ENCODE results near the gene PLOD2. TPM values are rescaled to one million over a fixed set of nuclear protein-coding genes. Genes with fewer than 3 reads are reported as not detected.

PLOD2 gene
- total and polyA plus RNA-seq, 2 of the 4 experiments (the other 2 are of a cell fraction): 84.0 to 117 TPM

DNA sequence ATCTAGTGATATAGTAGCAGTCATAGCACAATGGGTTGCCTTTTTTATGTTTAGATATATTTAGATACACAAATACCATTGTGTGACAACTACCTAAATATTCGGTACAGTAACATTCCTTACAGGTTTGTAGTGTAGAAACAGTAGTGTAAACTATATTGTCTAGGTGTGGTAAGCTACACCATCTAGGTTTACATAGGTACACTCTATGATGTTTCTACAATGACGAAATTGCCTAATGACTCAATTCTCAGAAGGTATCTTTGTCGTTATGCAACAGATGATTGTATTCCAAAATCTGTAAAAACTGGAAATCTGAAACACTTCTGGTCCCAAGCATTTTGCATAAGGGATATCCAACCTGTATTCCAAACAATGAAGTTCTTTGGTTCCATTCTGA is 24.3 kb downstream of the PLOD2 start:
- no CpG with 5 or more reads among the region's 3 CpGs for WGBS, 2 experiments (ENCODE audit: extremely low coverage in 2 of 2, insufficient read length in 1 of 2)
- CTCF ChIA-PET: no interaction called here
- H3K4me1 ChIP-seq (ENCODE audit: control insufficient read depth, insufficient read depth, low read length): peaks cover 12% of the 10 kb centered on the region; the same call in 1 of the 2 replicates
- no peak overlapping the region for H2BK5ac ChIP-seq (ENCODE audit: low read depth, low read length, poor library complexity, severe bottlenecking)
- POLR2A ChIA-PET (ENCODE audit: unreplicated experiment): interaction anchor here (0.5 kb wide), 1 partner anchor 132 kb away, joined by 4 read pairs; no protein-coding TSS in a partner anchor
- H2AK9ac ChIP-seq (replicated peaks; ENCODE audit: low read depth, low read length, poor library complexity): no peak overlapping the region
- H4K8ac ChIP-seq (ENCODE audit: low read depth in 2 of 2, low read length in 2 of 2): no peak overlapping the region
- H3K9me1 ChIP-seq (ENCODE audit: insufficient read depth, low read length): peaks cover 13% of the 10 kb centered on the region
- intact Hi-C loops (cut with micrococcal nuclease): no loop called here
- dilution Hi-C loops (cut with HindIII; ENCODE audit: low sequenced_read_pairs, unreplicated experiment): no loop called here
- no peak overlapping the region for H2BK120ac ChIP-seq (ENCODE audit: low read depth, low read length)
- peaks cover 8 to 44% of the 10 kb centered on the region in 2 experiments for H3K79me1 ChIP-seq (ENCODE audit: low read depth in 1 of 2, low read length in 2 of 2)
- no peak overlapping the region for H3K4me3 ChIP-seq (ENCODE audit: insufficient read depth, low read depth, low read length)
- no peak overlapping the region for H2BK20ac ChIP-seq (ENCODE audit: low read depth, low read length)
- H3K9me3 ChIP-seq (ENCODE audit: control insufficient read depth, insufficient read depth, low read length): no peaks in the 10 kb centered on the region
- no peak overlapping the region for H3K4ac ChIP-seq (ENCODE audit: low read depth, low read length)
- DNase-seq: no peak
- H3K9ac ChIP-seq (ENCODE audit: low read depth, low read length): no peak overlapping the region
- no peak overlapping the region for H3K27ac ChIP-seq (ENCODE audit: insufficient read depth, low read length)
- no peak overlapping the region for H3K23ac ChIP-seq (ENCODE audit: low read depth, low read length)
- H4K5ac ChIP-seq (ENCODE audit: low read depth, low read length): no peak overlapping the region
- no peak overlapping the region for H2AK5ac ChIP-seq (ENCODE audit: low read depth, low read length)
- H2BK15ac ChIP-seq (ENCODE audit: low read depth, low read length): no peak overlapping the region
- no peaks in the 10 kb centered on the region for H3K36me3 ChIP-seq (ENCODE audit: control insufficient read depth, insufficient read depth, low read length)
- no peak overlapping the region for H3K56ac ChIP-seq (ENCODE audit: extremely low read depth, insufficient read depth, low read length)
- H3K14ac ChIP-seq (replicated peaks; ENCODE audit: low read depth, low read length): no peak overlapping the region
- ATAC-seq (ENCODE audit: low read depth): no peak
- no peak overlapping the region for H3K18ac ChIP-seq (ENCODE audit: low read depth, low read length)
- H2AFZ ChIP-seq (replicated peaks; ENCODE audit: low read length, poor library complexity): no peak overlapping the region
- H3K4me2 ChIP-seq (ENCODE audit: low read depth, low read length): no peak overlapping the region
- H4K91ac ChIP-seq (ENCODE audit: insufficient read depth, low read depth, low read length): no peak overlapping the region
- in situ Hi-C loops (cut with MboI; ENCODE audit: low sequenced_read_pairs): no loop called here
- H3K27me3 ChIP-seq (ENCODE audit: control insufficient read depth, insufficient read depth, low read length): no peaks in the 10 kb centered on the region
- peaks cover 38% of the 10 kb centered on the region for H4K20me1 ChIP-seq (ENCODE audit: insufficient read depth, low read length)
- TF ChIP-seq SMC3 (IDR thresholded peaks at IDR 0.05; ENCODE audit: low read depth, low read length) (no peak), MXI1 (IDR thresholded peaks at IDR 0.05; ENCODE audit: borderline replicate concordance, low read depth, low read length) (no peak), RCOR1 (IDR thresholded peaks at IDR 0.05; ENCODE audit: insufficient replicate concordance, low read length) (no peak), MAFK (IDR thresholded peaks at IDR 0.05; ENCODE audit: low read depth, low read length) (no peak), CEBPB (IDR thresholded peaks at IDR 0.05; ENCODE audit: low read depth, low read length) (no peak), FOS (IDR thresholded peaks at IDR 0.05; ENCODE audit: low read depth, low read length) (no peak), CTCF (conservative IDR thresholded peaks at IDR 0.05; ENCODE audit: low read depth, low read length) (no peak)
- TF ChIP-seq, protein P1, sequence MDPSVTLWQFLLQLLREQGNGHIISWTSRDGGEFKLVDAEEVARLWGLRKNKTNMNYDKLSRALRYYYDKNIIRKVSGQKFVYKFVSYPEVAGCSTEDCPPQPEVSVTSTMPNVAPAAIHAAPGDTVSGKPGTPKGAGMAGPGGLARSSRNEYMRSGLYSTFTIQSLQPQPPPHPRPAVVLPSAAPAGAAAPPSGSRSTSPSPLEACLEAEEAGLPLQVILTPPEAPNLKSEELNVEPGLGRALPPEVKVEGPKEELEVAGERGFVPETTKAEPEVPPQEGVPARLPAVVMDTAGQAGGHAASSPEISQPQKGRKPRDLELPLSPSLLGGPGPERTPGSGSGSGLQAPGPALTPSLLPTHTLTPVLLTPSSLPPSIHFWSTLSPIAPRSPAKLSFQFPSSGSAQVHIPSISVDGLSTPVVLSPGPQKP (IDR thresholded peaks at IDR 0.05; ENCODE audit: borderline replicate concordance, low read depth, low read length): no peak
- BruUV-seq (replicated peaks): no TSS peak

All from IMR-90 (cell line).